Astrocyte of the cerebellum (primary cell): Measurements from ENCODE around the gene C22orf39.
"Not testable (repeated sequence)": the region's sequence is repeated elsewhere in the genome, so short reads cannot be mapped to it uniquely, and the experiment has no call there.

ENCODE experiments used
- DNase-seq: peaks from one replicate; pipeline ENCODE4 v3.0.0-alpha.2; 2011; ENCODE audit warnings: low read depth
- H3K4me3 ChIP-seq: 2 replicates; pipeline ENCODE4 v1.5.1; 2011; ENCODE audit warnings: mild to moderate bottlenecking, low read depth, low read length, moderate library complexity
- CTCF ChIP-seq: IDR thresholded peaks from 2 replicates; pipeline ENCODE4 v1.5.1; 2012; ENCODE audit warnings: low read length, low read depth, moderate library complexity, mild to moderate bottlenecking; ENCODE audit errors: missing control alignments
- in situ Hi-C: cut with HindIII; loops from 2 replicates; pipeline ENCODE4 v1.10.0; 2017; ENCODE audit warnings: low sequenced_read_pairs

The C22orf39 gene

DNA sequence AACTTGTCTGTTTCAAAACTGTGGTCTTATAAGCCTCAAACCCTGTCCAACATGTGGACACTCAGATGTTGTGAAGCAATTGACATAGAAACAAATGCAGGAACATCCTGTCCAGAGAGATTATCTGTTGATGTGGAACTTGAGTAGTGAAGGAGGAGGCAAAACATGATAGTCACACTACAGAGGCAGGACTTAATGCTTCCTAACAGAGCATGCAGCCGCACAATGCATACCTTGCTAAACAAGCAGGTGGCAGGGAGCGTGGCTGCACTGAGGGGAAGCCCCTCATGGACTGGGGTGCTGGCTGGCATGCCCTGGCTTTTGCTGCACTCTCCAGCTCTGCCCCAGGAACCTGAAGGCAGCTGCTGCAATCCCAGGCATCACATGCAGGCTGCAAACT, 5.3 kb downstream of the C22orf39 start:
- TF ChIP-seq CTCF, result no peak
- H3K4me3 ChIP-seq, result no peak overlapping the region
- in situ Hi-C loops, result no loop called here
- DNase-seq, result no peak

DNA sequence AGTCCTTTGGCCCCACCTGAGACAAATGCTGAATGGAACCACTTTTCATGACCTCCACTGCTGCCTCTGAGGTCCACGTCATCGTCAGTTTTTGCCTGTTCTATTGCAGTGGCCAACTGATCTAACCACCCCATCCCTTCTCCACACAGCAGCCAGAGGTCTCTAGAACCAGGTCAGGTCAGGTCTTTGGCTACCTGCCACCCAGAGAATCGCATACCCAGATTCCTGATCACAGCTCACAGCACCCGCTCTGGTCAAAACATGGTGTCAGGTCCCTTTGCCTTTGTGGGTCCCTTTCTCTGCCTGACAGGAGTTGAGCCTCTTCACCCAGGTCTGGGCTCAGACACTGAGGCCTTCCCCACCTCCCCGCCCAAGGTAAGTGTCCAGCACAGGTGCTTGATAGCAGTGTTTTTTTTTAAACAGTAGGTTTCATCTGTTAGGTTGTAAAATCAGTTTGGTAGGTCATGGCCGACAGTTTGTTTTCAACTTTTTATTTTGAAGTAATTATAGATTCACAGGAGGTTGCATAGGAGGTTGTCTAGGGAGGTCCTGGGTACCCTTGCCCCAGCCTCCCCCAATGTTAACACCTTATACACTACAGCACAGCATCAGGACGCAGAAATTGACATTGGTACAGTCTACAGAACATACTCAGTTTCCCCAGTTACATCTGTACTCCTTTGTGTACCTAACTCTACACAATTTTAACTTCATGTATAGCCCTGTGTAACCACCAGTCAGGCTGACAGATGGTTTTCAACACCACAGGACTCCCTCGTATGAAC, 6.9 kb downstream of the C22orf39 start:
- in situ Hi-C loops, result no loop called here
- no peak for DNase-seq
- no peak overlapping the region for H3K4me3 ChIP-seq
- TF ChIP-seq CTCF, result no peak

DNA sequence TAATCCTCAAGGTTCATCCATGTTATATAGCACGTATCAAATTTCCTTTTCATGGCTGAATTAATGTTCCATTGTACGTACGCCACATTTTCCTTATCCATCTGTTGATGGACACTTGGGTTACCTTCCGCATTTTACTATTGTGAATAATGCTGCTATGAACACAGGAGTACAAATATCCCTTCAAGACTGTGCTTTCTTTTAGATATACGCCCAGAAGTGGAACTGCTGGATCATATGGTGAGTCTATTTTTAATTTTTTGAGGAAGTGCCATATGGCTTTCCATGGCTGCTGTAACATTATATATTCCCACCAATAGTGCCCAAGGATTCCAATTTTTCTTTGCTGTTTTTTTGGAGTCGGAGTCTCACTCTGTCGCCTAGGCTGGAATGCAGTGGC, 9.2 kb downstream of the C22orf39 start:
- H3K4me3 ChIP-seq, result no peak overlapping the region
- no peak for TF ChIP-seq CTCF
- no peak for DNase-seq
- in situ Hi-C loops, result no loop called here

DNA sequence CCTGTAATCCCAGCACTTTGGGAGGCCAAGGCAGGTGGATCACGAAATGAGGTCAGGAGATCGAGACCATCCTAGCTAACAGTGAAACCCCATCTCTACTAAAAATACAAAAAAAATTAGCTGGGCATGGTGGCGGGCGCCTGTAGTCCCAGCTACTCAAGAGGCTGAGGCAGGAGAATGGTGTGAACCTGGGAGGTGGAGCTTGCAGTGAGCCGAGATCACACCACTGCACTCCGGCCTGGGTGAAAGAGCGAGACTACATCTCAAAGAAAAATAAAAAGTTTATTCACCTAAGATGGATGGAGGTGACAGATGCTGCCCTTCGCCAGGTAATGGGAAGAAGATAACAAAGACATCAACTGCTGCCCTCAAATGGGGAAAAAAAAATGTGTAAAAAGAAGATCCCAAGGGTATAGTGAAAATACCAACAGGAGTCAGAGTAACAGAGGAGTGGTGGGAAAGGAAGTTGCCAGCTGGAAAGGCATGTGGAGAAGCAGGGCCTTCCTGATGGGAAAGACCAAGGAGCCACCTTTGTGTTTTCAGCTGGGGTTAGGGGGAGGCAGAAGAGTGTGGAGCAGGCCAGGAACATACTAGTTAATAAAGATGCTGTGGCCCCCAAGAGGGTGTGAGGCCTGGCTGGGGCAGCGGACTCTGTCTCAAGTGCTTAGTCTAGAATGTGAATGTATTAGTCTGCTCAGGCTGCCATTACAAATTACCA, 10.9 kb downstream of the C22orf39 start:
- DNase-seq, H3K4me3 ChIP-seq, in situ Hi-C loops: not testable (repeated sequence)

DNA sequence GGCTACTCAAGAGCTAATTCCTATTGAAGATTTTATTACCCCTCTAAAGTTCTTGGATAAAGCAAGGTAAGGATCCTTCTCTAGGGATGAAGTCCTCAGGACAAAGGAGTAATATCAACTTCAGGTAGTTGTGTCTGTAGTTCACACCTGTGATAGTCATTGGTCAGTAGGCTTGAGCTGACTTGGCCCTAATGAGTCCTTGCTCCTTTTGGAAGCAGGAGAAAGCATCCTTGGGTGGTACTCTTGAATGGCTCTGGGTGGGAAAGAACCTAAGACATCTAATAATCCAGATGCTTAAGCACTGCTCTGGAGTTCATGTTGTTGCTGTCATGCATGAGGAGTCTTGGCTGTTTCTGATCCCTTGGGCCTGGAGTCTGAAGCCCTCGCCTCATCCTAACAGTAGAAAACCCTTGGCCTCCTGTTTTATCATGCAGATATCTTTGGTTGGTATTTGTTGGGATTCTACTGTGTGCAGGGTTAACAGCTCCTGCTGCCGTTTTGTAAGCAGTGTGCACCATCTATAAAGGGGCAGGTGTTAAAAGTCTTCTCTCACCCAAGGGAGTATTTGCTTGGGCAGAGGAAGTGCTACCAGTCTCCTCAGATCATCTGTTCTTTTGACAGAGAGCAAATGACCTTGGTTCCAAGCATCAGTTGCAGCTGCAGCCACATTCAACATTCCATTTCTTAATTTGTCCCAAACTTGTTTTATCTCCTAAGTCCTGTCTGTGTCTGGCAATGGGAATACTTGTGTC, 12.5 kb downstream of the C22orf39 start:
- in situ Hi-C loops, result no loop called here
- TF ChIP-seq CTCF, result no peak
- no peak for DNase-seq

DNA sequence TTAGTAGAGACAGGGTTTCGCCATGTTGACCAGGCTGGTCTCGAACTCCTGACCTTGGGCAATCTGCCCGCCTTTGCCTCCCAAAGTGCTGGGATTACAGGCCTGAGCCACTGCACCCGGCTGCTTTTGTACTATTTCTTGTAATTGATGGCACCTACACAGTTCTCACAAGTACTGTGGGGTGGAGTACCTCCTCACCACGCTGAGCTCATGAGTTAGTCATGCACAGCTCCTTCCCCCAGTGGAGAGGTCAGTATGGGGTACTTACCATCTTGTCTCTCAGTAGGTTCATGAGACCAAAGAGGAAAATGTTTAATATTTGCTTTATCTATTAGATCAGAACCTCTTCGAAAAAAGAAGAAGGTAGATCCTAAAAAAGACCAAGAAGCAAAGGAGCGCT, 13.1 kb downstream of the C22orf39 start:
- in situ Hi-C loops, result no loop called here
- no peak for DNase-seq
- no peak overlapping the region for H3K4me3 ChIP-seq
- no peak for TF ChIP-seq CTCF

More for the DNA sequence above, 12.5 kb downstream of the C22orf39 start:
- no peak overlapping the region for H3K4me3 ChIP-seq
